Activated naive CD8-positive, alpha-beta T cell treated with anti-CD3 and anti-CD28 coated beads, Interleukin-2, amount 50 U/mL, for 16 hours (primary cell): ENCODE results near the gene AGAP3.

Experiments used
- DNase-seq: peaks from one replicate; pipeline ENCODE4 v3.0.0-alpha.2; 2020; ENCODE audit warnings: low read depth, low spot score

The AGAP3 gene

DNA sequence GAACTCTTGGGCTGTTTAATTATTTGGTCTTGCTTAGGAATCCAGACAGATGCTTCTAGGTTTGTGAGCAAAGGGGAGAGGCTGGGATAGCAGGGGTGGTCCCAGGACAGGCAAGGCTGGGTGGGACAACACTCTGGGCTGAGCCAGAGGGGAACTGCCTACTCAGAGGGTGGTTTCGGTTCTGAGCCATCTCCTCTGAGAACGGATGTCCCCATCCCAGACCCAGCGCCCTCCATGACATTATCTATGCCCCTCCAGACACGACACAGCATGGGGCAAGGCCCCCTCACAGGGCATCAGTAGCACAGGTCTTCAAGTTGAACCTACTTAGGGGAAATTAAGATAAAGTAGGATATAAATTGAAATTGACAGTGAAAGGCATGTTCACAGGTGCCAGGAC is 93.7 kb downstream of the AGAP3 start:
- no peak for DNase-seq

DNA sequence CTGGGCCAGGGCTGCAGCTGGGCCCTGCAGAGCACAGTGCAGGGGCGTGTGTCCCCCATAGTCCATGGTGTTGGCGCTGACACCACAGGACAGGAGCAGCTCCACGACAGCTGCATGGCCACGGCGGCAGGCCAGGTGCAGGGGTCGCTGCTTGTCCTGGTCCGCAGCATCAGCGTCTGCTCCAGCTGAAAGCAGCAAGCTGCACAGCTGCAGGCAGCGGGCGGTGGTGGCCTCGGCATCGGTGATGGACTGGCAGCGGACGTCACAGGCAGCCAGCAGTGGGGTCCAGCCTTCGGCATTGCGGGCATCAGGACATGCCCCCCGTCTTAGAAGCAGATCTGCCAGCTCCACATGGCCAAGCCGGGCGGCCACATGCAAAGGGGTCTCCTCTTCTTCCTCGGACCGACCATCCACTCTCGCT is 94.7 kb downstream of the AGAP3 start:
- no peak for DNase-seq

GRCh38 chr7:151185762-151186639 is 99.7 kb downstream of the AGAP3 start:
- DNase-seq: no peak

GRCh38 chr7:151186640-151187408 is 100.5 kb downstream of the AGAP3 start, which contains the start of gene ASB10:
TSS of gene ASB10 (minus strand) at chr7:151187250. CDS start at chr7:151187130, 120 bp downstream.
- DNase-seq: no peak

DNA sequence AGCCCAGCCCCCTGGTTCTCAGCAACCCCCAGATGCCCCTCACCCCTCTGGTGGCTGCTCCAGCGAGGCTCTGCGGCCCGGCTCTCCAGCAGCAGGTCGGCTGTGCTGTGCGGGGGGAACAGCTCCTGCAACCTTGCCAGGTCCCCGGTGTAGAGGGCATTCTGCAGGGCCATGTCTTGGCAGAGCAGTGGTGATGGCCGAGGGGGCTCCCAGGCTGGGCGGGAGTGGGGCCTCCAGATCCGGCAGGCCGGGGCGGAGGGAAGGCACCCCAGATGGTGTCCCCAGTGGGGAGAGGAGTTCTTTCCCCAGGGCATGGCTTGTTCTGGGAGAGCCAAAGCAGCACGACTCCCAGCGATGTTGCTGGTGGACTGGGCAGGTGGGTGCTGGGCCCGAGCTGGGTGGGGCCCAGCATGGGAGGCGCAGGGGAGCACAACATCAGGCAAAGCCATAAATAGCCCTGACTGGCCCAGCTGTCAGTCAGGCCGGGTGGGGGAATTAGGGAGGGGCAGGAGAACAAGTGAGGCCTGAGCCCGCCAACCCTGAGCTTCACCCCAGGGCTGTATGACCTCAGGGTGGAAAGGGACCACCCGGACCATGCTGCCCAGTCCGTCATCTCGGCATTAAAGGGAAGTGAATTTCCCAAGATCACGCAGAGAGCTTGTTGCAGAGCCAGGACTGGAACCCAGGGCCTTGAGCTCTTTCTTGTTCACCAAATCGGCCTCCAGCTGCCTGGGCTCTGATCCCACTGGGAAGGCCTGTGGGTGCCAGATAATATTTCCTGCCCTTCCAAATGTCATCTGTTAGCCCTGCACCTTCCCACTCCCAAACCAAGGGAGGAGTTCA is 101.4 kb downstream of the AGAP3 start:
- DNase-seq: no peak

- no peak for DNase-seq
These were observed 101.9 kb downstream of the AGAP3 start for GRCh38 chr7:151188252-151188542.

DNA sequence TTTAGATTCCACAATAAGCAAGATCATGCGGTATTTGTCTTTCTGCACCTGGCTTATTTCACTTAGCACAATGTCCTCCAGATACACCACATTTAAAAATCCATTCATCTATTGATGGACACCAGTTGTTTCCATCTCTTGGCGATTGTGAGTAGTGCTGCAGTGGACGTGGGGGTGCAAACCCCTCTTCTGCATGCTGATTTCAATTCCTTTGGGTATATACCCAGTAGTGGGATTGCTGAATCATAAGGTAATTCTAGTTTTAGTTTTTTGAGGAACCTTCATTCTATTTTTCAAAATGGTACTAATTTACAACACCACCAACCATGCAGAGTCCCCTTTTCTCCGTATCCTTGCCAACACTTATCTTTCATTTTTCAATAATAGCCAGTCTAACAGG is 102.8 kb downstream of the AGAP3 start:
- DNase-seq: no peak

- no peak for DNase-seq
These were observed 105.3 kb downstream of the AGAP3 start for GRCh38 chr7:151191544-151191943.

DNA sequence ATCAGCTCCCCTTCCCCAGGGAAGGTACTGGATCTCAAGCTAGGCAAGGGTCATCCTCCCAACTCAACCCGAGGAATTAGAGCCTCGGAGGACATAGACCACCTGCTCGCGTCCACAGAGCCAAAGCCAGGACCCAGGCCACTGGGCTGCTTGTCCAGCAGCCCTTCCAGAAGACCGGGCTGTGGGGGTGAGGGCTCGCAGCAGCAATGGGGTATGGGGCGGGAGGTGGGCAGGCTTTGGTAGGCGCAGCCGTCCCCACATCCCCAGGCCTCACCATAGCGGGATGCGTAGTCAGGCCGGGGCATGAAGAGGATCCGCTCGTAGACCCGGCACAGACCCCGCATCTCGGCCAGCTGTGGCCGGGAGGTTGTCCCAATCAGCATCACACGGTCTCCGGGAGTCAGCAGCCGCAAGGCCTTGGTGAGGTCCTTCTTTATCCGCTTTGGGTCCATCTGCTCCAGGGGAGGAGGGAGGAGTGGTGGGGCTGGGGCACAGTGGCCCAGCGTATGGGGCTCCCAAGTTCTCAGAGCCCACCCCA is 105.8 kb downstream of the AGAP3 start:
- DNase-seq: no peak

GRCh38 chr7:151193203-151193978 is 107.1 kb downstream of the AGAP3 start:
- no peak for DNase-seq
